Tibial nerve (tissue), 4 donors: ENCODE measurements around the gene NEDD4L. TPM values are rescaled to one million over a fixed set of nuclear protein-coding genes. Genes with fewer than 3 reads are reported as not detected.

Experiments
- DNase-seq, 2 donors: peaks; one replicate each; pipeline ENCODE4 v3.0.0-alpha.2; 2019; ENCODE audit warnings: low spot score in 2 of 2
- H3K27ac ChIP-seq, 4 donors: fragments of 200-600 bp; sonication (generic) in 3 of 4; one replicate each; pipeline ENCODE4 v1.5.1; 2017 to 2019; ENCODE audit warnings: mild to moderate bottlenecking in 1 of 4
- H3K27me3 ChIP-seq, 2 donors: fragments of 200-600 bp; sonication (generic) in 1 of 2; one replicate each; pipeline versions ENCODE4 v1.5.1 to v1.6.0; 2017 to 2019
- H3K36me3 ChIP-seq, 3 donors: fragments of 200-600 bp; sonication (generic); one replicate each; pipeline ENCODE4 v1.5.1; 2018 to 2019
- H3K4me1 ChIP-seq, 4 donors: fragments of 200-600 bp; sonication (generic) in 3 of 4; one replicate each; pipeline ENCODE4 v1.5.1; 2017 to 2019
- H3K4me3 ChIP-seq, 4 donors: fragments of 200-600 bp; sonication (generic) in 3 of 4; one replicate each; pipeline ENCODE4 v1.5.1; 2017 to 2019; ENCODE audit warnings: mild to moderate bottlenecking in 1 of 4, moderate library complexity in 1 of 4
- H3K9me3 ChIP-seq, 4 donors: fragments of 200-600 bp; sonication (generic) in 3 of 4; one replicate each; pipeline ENCODE4 v1.5.1; 2017 to 2019
- CTCF ChIP-seq, 5 experiments: fragments of 200-600 bp in 3 of 5; fragments of 450-650 bp in 2 of 5; sonication (generic) in 3 of 5; IDR thresholded peaks; one replicate each; pipeline ENCODE4 v1.5.1; 2016 to 2019; ENCODE audit warnings: antibody characterized with exemption in 5 of 5, mild to moderate bottlenecking in 3 of 5, moderate library complexity in 2 of 5
- EP300 ChIP-seq, 2 donors: sonication (generic); formaldehyde crosslinking; IDR thresholded peaks; one replicate each; pipeline ENCODE4 v1.6.1; 2017; ENCODE audit warnings: antibody characterized with exemption in 2 of 2, mild to moderate bottlenecking in 1 of 2
- POLR2A ChIP-seq, 2 donors: fragments of 450-650 bp; IDR thresholded peaks; one replicate each; pipeline ENCODE4 v1.6.1; 2017; ENCODE audit warnings: antibody characterized with exemption in 2 of 2, mild to moderate bottlenecking in 2 of 2, moderate library complexity in 2 of 2
- WGBS, 2 donors: methylation state at CpG; one replicate each; pipeline ENCODE4 v1.1.5; 2018; 5-methylcytosine and 5-hydroxymethylcytosine counted together
- total RNA-seq, 4 donors: library from RNA; depleted of rRNA; stranded (reverse); fragments of >200 nt; gene quantifications; one replicate each; pipeline ENCODE4 v1.1.0, GENCODE V29; 2016

NEDD4L gene
- total RNA-seq, 4 donors from 2014 or later = 15.3 to 59.9 (median 26.8) TPM

DNA sequence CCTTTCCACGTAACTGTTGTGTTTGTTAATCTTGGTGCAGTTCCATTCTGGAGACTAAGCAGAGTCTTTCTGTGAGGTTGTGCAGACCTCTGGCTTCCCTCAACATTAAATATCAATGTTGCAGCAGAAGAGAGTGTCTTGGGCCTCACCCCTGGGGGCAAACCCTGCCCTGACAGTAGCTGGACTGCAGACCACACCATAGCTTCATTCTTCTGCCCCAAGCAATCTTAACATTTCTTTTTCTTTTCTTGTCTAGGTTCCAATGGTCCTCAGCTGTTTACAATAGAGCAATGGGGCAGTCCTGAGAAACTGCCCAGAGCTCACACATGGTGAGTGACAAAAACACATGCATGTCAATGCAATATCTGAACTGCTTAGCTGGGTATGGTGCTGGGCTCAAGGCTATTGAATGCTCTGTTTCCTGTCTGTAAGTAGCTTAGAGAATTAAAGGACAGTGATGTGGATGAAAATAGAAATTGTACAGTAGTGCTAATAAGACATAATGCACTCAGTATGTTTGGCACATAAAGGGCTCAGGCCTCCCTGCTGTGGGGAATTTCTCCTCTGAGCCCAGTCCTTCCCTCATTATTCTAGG, 347.3 kb downstream of the NEDD4L start:
- no peak overlapping the region for H3K4me3 ChIP-seq
- WGBS, 2 donors = 43 to 64% methylated on average over 1 of the region's 1 CpG
- H3K36me3 ChIP-seq = peaks cover 0 to 22% (median 0%) of the 10 kb centered on the region in 3 donors
- H3K9me3 ChIP-seq = no peaks in the 10 kb centered on the region
- H3K27ac ChIP-seq = peak overlapping the region in 1 of 4 donors; percentile 40
- DNase-seq = no peak
- peaks cover 0 to 23% (median 0%) of the 10 kb centered on the region in 4 donors for H3K4me1 ChIP-seq
- no peaks in the 10 kb centered on the region for H3K27me3 ChIP-seq
- no peak for TF ChIP-seq EP300 (IDR thresholded peaks at IDR 0.05)
- TF ChIP-seq CTCF (IDR thresholded peaks at IDR 0.05) = no peak
- TF ChIP-seq POLR2A (IDR thresholded peaks at IDR 0.05) = no peak

GRCh38 chr18:58391932-58392323, 347.9 kb downstream of the NEDD4L start:
- Histone ChIP-seq H3K27ac (peak overlapping the region in 2 of 4 donors; percentile 13 to 40), H3K27me3 (no peaks in the 10 kb centered on the region), H3K4me3 (no peak overlapping the region), H3K4me1 (peaks cover 0 to 23% (median 0%) of the 10 kb centered on the region in 4 donors), H3K36me3 (peaks cover 0 to 18% (median 0%) of the 10 kb centered on the region in 3 donors), H3K9me3 (no peaks in the 10 kb centered on the region)
- WGBS, 2 donors = 61 to 78% methylated on average over 8 of the region's 8 CpGs
- no peak for TF ChIP-seq EP300 (IDR thresholded peaks at IDR 0.05)
- TF ChIP-seq CTCF (IDR thresholded peaks at IDR 0.05) = no peak
- DNase-seq = no peak

- Histone ChIP-seq H3K27ac (peak overlapping the region in 2 of 4 donors; percentile 40 to 53), H3K4me1 (peaks cover 0 to 23% (median 0%) of the 10 kb centered on the region in 4 donors), H3K36me3 (peaks cover 0 to 17% (median 0%) of the 10 kb centered on the region in 3 donors), H3K27me3 (no peaks in the 10 kb centered on the region), H3K9me3 (no peaks in the 10 kb centered on the region), H3K4me3 (no peak overlapping the region)
- DNase-seq = no peak
- 48 to 55% methylated on average over 11 of the region's 11 CpGs for WGBS, 2 donors
- no peak for TF ChIP-seq POLR2A (IDR thresholded peaks at IDR 0.05)
- TF ChIP-seq CTCF (IDR thresholded peaks at IDR 0.05) = no peak
- TF ChIP-seq EP300 (IDR thresholded peaks at IDR 0.05) = peak in 1 of 2 donors; percentile 11
Measured at GRCh38 chr18:58392324-58393000, 348.4 kb downstream of the NEDD4L start.

GRCh38 chr18:58393295-58393694, 349.3 kb downstream of the NEDD4L start:
- 74 to 81% methylated on average over 2 of the region's 2 CpGs for WGBS, 2 donors
- Histone ChIP-seq H3K4me1 (peaks cover 0 to 23% (median 0%) of the 10 kb centered on the region in 4 donors), H3K27me3 (no peaks in the 10 kb centered on the region), H3K4me3 (no peak overlapping the region), H3K27ac (peak overlapping the region in 2 of 4 donors; percentile 40 to 53), H3K36me3 (peaks cover 0 to 13% (median 0%) of the 10 kb centered on the region in 3 donors), H3K9me3 (no peaks in the 10 kb centered on the region)
- TF ChIP-seq EP300 (IDR thresholded peaks at IDR 0.05) = no peak
- TF ChIP-seq POLR2A (IDR thresholded peaks at IDR 0.05) = no peak
- no peak for DNase-seq

DNA sequence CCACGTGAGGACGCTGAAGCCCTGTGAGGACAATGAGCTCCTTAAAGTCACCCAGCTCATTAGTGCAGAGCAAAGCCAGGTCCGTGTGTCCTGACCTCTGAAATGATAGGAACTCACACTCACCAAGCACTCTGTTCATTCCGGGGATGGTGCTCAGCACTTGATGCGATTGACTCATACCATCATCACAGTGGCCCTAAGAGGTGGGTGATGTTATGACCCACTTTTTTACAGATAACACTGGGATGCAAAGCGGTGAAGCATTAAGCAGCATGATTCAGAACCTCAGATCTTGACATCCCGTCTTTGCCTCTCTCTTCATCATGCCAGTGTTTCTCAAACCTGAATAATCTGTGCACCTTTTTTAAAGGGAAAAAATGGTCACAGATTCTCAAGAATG, 350.0 kb downstream of the NEDD4L start:
- H3K27ac ChIP-seq = no peak overlapping the region
- no peaks in the 10 kb centered on the region for H3K27me3 ChIP-seq
- no peak overlapping the region for H3K4me3 ChIP-seq
- DNase-seq = no peak
- H3K4me1 ChIP-seq = peaks cover 0 to 23% (median 0%) of the 10 kb centered on the region in 4 donors
- WGBS, 2 donors = 90 to 94% methylated on average over 7 of the region's 7 CpGs
- H3K36me3 ChIP-seq = peaks cover 0 to 6% (median 0%) of the 10 kb centered on the region in 3 donors
- TF ChIP-seq CTCF (IDR thresholded peaks at IDR 0.05) (no peak), EP300 (IDR thresholded peaks at IDR 0.05) (no peak), POLR2A (IDR thresholded peaks at IDR 0.05) (no peak)
- no peaks in the 10 kb centered on the region for H3K9me3 ChIP-seq
